Measurements from ENCODE around the gene PDZRN3.

DNA sequence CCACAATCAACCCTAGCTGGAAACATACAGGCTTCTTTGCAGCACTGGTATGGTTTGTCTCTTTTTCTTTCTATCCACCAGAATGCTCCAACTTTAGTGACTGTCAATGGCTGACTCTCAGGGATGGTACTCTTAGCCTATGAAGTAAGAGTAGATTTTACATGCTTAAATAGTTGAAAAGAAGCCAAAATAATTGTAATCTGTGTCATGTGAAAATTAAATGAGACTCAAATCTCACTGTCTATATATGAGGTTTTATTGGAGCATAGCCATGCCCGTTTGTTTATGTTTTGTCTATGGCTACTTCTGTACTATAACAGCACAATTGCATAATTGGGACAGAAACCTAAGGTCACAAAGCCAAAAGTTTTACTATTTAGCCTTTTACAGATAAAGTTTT is 29.1 kb upstream of the PDZRN3 start:
- TF ChIP-seq, protein P1, sequence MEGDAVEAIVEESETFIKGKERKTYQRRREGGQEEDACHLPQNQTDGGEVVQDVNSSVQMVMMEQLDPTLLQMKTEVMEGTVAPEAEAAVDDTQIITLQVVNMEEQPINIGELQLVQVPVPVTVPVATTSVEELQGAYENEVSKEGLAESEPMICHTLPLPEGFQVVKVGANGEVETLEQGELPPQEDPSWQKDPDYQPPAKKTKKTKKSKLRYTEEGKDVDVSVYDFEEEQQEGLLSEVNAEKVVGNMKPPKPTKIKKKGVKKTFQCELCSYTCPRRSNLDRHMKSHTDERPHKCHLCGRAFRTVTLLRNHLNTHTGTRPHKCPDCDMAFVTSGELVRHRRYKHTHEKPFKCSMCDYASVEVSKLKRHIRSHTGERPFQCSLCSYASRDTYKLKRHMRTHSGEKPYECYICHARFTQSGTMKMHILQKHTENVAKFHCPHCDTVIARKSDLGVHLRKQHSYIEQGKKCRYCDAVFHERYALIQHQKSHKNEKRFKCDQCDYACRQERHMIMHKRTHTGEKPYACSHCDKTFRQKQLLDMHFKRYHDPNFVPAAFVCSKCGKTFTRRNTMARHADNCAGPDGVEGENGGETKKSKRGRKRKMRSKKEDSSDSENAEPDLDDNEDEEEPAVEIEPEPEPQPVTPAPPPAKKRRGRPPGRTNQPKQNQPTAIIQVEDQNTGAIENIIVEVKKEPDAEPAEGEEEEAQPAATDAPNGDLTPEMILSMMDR (IDR thresholded peaks at IDR 0.05): no peak
- TF ChIP-seq, protein P2, sequence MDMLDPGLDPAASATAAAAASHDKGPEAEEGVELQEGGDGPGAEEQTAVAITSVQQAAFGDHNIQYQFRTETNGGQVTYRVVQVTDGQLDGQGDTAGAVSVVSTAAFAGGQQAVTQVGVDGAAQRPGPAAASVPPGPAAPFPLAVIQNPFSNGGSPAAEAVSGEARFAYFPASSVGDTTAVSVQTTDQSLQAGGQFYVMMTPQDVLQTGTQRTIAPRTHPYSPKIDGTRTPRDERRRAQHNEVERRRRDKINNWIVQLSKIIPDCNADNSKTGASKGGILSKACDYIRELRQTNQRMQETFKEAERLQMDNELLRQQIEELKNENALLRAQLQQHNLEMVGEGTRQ (IDR thresholded peaks at IDR 0.05): no peak
- TF ChIP-seq, protein P3, sequence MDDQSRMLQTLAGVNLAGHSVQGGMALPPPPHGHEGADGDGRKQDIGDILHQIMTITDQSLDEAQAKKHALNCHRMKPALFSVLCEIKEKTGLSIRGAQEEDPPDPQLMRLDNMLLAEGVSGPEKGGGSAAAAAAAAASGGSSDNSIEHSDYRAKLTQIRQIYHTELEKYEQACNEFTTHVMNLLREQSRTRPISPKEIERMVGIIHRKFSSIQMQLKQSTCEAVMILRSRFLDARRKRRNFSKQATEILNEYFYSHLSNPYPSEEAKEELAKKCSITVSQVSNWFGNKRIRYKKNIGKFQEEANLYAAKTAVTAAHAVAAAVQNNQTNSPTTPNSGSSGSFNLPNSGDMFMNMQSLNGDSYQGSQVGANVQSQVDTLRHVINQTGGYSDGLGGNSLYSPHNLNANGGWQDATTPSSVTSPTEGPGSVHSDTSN (IDR thresholded peaks at IDR 0.05): no peak
- no peak for TF ChIP-seq RFX5 (IDR thresholded peaks at IDR 0.05)
- TF ChIP-seq KDM5A (IDR thresholded peaks at IDR 0.05): no peak
- TF ChIP-seq BHLHE40 (IDR thresholded peaks at IDR 0.05; ENCODE audit: low read depth, low read length): no peak
- TF ChIP-seq, protein P4, sequence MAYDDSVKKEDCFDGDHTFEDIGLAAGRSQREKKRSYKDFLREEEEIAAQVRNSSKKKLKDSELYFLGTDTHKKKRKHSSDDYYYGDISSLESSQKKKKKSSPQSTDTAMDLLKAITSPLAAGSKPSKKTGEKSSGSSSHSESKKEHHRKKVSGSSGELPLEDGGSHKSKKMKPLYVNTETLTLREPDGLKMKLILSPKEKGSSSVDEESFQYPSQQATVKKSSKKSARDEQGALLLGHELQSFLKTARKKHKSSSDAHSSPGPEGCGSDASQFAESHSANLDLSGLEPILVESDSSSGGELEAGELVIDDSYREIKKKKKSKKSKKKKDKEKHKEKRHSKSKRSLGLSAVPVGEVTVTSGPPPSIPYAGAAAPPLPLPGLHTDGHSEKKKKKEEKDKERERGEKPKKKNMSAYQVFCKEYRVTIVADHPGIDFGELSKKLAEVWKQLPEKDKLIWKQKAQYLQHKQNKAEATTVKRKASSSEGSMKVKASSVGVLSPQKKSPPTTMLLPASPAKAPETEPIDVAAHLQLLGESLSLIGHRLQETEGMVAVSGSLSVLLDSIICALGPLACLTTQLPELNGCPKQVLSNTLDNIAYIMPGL (CRISPR knock-in tag; IDR thresholded peaks at IDR 0.05; ENCODE audit: borderline replicate concordance): no peak
- no peak for TF ChIP-seq ESRRA (IDR thresholded peaks at IDR 0.05; ENCODE audit: borderline replicate concordance, low read length)
- TF ChIP-seq, protein P5, sequence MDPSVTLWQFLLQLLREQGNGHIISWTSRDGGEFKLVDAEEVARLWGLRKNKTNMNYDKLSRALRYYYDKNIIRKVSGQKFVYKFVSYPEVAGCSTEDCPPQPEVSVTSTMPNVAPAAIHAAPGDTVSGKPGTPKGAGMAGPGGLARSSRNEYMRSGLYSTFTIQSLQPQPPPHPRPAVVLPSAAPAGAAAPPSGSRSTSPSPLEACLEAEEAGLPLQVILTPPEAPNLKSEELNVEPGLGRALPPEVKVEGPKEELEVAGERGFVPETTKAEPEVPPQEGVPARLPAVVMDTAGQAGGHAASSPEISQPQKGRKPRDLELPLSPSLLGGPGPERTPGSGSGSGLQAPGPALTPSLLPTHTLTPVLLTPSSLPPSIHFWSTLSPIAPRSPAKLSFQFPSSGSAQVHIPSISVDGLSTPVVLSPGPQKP (IDR thresholded peaks at IDR 0.05; ENCODE audit: low read depth, low read length): no peak
- TF ChIP-seq RCOR1 (IDR thresholded peaks at IDR 0.05; ENCODE audit: low read depth, low read length): no peak
- no peak for TF ChIP-seq PHF8 (IDR thresholded peaks at IDR 0.05; ENCODE audit: borderline replicate concordance, low read depth)
- no peak for TF ChIP-seq EHMT2 (IDR thresholded peaks at IDR 0.05; ENCODE audit: low read depth)
- no peak for TF ChIP-seq SMC3 (IDR thresholded peaks at IDR 0.05)
- TF ChIP-seq NFE2L2 (conservative IDR thresholded peaks at IDR 0.05; ENCODE audit: low read length): no peak
